ENCODE data around the gene TMEM131L.

The TMEM131L gene

DNA sequence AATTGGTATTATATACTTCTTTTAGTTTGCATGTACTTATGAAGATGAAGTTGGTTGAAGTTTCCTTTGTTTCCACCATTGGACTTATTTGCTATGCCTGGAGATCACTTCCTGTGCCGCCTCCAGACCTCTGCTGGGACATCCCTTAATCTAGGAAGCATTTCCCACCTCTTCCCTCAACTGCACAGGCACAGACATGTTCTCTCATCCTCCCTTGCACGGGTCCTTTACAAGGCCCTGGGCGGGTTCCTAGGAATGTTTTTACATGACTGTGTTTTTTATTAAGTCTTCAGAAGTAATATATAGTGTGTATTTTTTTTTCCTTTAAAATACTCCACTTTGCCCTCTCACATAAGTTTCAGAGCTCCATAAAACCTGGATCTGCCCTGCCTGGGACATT is 51.0 kb downstream of the TMEM131L start:
- Mint-ChIP-seq H3K9me3 (no peaks in the 10 kb centered on the region), H3K27ac (peak overlapping the region; percentile 86)

DNA sequence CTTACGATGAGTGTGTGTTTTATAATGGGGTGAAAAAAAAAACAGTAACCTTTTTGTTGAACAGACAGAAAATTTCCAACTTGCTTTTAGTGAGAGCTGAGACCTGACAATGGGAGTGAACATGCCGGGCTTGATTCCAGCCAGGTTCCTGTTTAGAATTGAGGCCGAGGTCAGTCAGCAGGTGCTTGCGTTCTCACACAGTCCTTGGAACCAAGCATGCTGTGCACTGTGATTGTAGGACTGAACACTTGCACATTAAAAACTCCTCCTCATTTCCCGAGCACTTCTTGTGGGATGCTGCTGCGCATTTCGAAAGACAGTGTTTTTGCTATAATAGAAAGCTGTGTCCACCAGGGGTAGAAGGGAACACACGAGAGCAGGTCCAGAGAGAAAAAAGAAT is 51.8 kb downstream of the TMEM131L start:
- peaks cover 11% of the 10 kb centered on the region for H3K36me3 Mint-ChIP-seq
- peak overlapping the region; percentile 86 for H3K27ac Mint-ChIP-seq
- no peak for ATAC-seq
- no peaks in the 10 kb centered on the region for H3K9me3 Mint-ChIP-seq
- peaks cover 87% of the 10 kb centered on the region for H3K4me1 Mint-ChIP-seq
- H3K4me3 Mint-ChIP-seq = peak overlapping the region; percentile 52
- H3K27me3 Mint-ChIP-seq = no peaks in the 10 kb centered on the region

More for the DNA sequence above, 51.0 kb downstream of the TMEM131L start:
- ATAC-seq = no peak
- Mint-ChIP-seq H3K4me1 (peaks cover 87% of the 10 kb centered on the region), H3K4me3 (no peak overlapping the region), H3K36me3 (peaks cover 17% of the 10 kb centered on the region), H3K27me3 (no peaks in the 10 kb centered on the region)

DNA sequence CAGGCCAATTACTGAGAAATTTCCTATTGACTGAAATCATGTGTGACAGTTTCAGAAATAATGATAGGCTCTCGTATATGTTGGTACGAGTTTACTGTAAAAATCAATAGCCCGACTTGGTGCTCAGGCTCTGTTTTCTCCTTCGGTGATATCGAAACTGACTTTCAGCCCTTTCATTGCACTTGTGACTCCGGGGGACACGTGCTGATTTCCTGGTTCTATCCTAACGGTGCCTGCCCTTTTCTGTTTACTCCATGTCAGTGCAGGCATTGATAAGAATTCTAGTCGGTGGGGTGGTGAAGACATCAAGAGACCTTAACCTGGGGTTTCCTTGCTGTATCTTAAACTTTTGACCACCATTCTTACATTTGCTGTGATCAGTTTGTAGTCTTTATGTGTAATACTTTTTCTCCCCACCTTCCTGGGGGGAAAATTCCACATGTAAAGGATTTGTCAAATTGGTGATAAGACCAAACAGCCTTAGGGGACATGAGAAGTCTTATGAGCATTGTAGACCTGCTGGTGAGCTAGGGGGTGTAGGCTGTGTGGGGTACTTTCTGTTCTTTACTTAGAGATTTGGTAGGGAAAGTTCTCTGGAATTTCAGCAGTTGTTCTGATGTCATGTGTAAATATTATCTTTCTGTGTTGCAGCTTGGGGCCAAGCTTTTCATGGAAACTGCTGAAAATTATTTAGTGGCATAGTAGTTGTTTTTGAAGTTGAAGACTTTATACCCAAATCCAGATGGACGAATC is 52.7 kb downstream of the TMEM131L start:
- Mint-ChIP-seq H3K4me3 (peak overlapping the region; percentile 52), H3K27ac (peak overlapping the region; percentile 86), H3K9me3 (no peaks in the 10 kb centered on the region), H3K4me1 (peaks cover 87% of the 10 kb centered on the region), H3K36me3 (peaks cover 11% of the 10 kb centered on the region), H3K27me3 (no peaks in the 10 kb centered on the region)
- ATAC-seq = no peak

DNA sequence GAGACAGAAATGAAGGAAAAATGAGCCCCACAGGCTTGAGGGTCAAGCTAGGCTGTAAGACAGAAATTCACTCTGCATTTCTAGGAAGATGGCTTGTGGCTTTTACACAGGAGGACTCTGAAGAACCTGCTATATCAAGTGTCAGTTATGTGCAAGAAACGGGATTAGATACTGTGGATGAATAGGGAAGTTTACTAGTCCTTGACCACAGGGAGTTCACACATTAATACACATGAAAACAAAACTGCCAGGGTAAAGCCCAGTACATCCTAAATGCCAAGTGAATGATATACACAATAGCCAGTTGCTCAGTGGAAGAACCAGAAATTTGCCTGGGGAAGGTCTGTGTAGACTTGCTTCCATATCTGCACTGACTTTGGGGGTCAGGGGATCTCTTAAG is 53.5 kb downstream of the TMEM131L start:
- Mint-ChIP-seq H3K27ac (peak overlapping the region; percentile 86), H3K27me3 (no peaks in the 10 kb centered on the region), H3K36me3 (peaks cover 11% of the 10 kb centered on the region), H3K9me3 (no peaks in the 10 kb centered on the region), H3K4me3 (no peak overlapping the region), H3K4me1 (peaks cover 87% of the 10 kb centered on the region)
- ATAC-seq = no peak

DNA sequence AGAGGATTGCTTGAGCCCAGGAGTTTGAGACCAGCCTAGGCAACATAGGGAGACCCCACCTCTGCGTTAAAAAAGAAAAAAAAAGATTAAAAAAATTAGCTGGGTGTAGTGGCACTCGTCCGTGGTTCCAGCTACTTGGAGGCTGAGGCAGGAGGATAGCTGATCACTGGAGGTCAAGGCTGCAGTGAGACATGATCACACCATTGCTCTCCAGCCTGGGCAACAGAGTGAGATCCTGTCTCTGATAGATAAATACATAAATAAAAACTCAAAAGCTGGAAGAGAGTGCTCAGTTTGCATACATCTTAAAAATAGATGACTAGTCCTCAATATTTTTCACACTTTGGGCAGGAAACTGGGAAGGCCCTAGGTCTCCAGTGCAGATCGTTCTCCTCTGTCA is 54.1 kb downstream of the TMEM131L start:
- Mint-ChIP-seq H3K27ac (peak overlapping the region; percentile 86), H3K36me3 (peaks cover 7% of the 10 kb centered on the region), H3K9me3 (no peaks in the 10 kb centered on the region), H3K4me1 (peaks cover 87% of the 10 kb centered on the region), H3K4me3 (no peak overlapping the region), H3K27me3 (no peaks in the 10 kb centered on the region)
- ATAC-seq = no peak

DNA sequence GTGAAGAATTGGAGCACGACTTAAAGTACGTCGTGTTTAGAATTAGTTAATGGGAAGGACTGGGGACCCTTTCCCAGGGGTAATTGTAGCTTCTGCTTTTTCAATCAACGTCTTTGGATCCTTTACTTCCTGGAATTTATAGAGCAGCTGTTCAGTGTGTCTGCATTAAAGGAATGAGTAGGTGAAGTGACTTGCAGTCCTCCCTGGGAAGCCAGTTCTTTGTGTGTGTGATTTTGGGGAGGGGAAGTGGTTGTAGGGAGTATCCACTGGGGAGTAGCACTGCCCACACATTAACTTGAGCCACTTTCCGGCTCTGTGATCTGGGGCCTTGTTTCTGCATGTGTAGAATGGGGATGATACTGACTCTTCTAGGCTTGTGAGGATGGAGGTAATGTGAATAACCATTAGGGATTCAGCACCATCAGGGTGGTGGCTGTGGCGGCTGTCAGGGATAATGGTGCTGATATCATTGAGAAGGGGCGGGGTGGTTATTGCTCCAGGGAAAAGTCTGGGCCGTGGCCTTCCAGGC is 54.7 kb downstream of the TMEM131L start:
- Mint-ChIP-seq H3K9me3 (no peaks in the 10 kb centered on the region), H3K27me3 (no peaks in the 10 kb centered on the region), H3K4me3 (peak overlapping the region; percentile 51), H3K36me3 (peaks cover 5% of the 10 kb centered on the region), H3K4me1 (peaks cover 85% of the 10 kb centered on the region), H3K27ac (peak overlapping the region; percentile 86)
- peak; percentile 50 for ATAC-seq

DNA sequence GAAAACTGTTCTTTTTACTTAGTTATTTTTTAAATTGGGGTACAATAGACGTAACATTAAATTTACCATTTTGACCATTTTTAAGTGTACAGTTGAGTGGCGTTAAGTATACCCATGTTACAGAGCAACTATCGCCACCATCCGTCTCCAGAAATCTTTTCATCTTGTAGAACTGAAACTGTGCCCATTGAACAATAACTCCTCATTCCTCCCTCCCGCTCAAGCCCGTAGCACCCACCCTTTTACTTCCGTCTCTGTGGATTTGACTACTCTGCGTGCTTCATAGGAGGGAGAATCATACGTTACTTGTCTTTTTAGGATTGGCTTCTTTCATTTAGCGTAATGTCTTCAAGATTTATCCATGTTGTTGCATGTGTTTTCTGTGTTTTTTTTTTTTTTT is 55.3 kb downstream of the TMEM131L start:
- ATAC-seq = peak; percentile 61

DNA sequence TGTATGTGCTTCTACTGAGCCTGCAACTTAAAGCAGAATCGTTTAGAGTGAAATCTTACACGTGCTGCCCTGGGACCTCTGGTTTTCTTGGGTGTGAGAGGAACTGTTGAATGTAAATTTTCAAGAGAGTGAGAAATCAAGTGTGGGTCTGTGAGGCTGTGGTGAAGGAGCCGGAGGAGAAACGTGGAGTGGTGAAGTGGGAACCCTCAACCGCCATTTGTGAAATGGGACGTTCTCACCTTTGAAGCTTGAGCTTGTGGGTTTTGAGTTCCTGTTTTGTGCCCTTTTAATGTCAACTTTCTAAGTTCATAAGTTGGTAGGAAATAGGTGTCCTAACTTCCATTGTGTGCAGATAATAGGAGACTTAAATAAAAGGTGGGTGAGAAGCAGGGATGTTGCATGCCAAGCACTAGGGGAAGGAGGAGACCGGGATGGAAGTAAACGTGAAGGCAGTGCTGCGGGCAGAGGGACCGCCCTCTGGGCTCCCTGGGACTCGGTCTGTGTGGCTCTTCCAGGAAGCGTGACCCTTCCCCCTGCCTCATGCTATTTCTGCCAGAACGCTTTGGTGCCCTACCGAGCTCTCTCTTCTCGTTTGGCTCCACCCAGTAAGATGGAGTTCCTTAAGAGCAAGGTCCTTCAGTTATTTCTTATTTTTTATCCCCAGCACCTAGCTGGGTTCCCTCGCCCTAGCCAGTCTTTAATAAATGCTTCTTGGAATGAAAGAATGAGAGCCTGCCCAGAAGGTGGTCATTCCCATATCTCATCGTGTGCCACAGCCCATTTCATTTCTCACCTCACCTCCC is 56.0 kb downstream of the TMEM131L start:
- peaks cover 15% of the 10 kb centered on the region for H3K36me3 Mint-ChIP-seq
- H3K4me3 Mint-ChIP-seq = peak overlapping the region; percentile 51
- peaks cover 3% of the 10 kb centered on the region for H3K9me3 Mint-ChIP-seq
- peak; percentile 73 for ATAC-seq
- H3K27me3 Mint-ChIP-seq = no peaks in the 10 kb centered on the region
- H3K27ac Mint-ChIP-seq = peak overlapping the region; percentile 86
- H3K4me1 Mint-ChIP-seq = peaks cover 94% of the 10 kb centered on the region

More for the DNA sequence above, 55.3 kb downstream of the TMEM131L start:
- Mint-ChIP-seq H3K9me3 (peaks cover 3% of the 10 kb centered on the region), H3K4me3 (peak overlapping the region; percentile 51), H3K27ac (peak overlapping the region; percentile 86), H3K27me3 (no peaks in the 10 kb centered on the region), H3K4me1 (peaks cover 91% of the 10 kb centered on the region), H3K36me3 (peaks cover 11% of the 10 kb centered on the region)

DNA sequence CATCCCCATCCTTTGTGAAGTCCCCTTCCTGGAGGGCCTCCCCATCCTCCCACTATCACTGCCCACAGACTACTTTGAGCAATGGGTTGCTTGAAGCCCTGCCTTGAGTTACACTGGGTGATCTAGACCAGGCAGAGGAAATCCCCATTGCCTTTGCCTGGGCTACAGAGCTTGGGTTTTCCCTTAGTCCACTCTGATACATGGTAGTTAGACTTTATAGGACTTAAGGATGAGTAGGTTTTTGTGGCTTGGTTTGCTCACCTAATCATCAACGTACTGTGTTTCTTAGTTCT is 56.6 kb downstream of the TMEM131L start:
- peaks cover 94% of the 10 kb centered on the region for H3K4me1 Mint-ChIP-seq
- peaks cover 17% of the 10 kb centered on the region for H3K36me3 Mint-ChIP-seq
- peaks cover 3% of the 10 kb centered on the region for H3K9me3 Mint-ChIP-seq
- peak; percentile 72 for ATAC-seq
- H3K27ac Mint-ChIP-seq = peak overlapping the region; percentile 86
- peak overlapping the region; percentile 51 for H3K4me3 Mint-ChIP-seq
- H3K27me3 Mint-ChIP-seq = no peaks in the 10 kb centered on the region

DNA sequence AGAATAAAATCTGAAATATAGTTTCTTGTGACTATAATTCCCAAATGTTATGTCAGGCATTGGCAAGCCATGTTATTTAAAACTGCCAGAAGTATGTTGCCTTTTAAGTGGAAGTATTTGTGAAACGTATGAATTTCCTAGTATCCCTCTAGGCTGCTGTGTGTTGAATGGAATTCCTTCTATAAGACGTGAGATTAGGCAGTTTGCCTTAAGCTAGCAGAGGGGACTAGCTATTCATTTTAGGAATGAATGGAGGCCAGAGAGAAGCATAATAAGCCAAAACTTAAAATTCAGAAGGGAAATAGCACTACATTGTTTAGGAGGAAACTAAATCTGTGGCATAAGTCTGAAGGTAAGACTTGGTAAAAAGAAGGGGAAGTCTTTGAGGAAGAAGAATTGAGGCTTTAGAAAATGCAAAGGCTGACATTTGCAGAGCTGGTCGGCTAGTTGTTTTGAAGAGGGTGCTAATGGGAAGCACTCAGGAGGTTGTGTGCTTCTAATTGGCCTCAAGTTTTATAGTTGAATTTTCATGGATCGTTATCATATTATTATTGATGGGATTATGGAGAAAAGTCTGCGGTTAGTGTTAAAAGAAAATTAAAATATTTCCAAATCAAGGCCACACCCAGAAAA is 57.1 kb downstream of the TMEM131L start:
- Mint-ChIP-seq H3K4me3 (peak overlapping the region; percentile 73), H3K27ac (peak overlapping the region; percentile 86), H3K4me1 (peaks cover 94% of the 10 kb centered on the region), H3K9me3 (peaks cover 3% of the 10 kb centered on the region), H3K27me3 (no peaks in the 10 kb centered on the region), H3K36me3 (peaks cover 18% of the 10 kb centered on the region)
- no peak for ATAC-seq

DNA sequence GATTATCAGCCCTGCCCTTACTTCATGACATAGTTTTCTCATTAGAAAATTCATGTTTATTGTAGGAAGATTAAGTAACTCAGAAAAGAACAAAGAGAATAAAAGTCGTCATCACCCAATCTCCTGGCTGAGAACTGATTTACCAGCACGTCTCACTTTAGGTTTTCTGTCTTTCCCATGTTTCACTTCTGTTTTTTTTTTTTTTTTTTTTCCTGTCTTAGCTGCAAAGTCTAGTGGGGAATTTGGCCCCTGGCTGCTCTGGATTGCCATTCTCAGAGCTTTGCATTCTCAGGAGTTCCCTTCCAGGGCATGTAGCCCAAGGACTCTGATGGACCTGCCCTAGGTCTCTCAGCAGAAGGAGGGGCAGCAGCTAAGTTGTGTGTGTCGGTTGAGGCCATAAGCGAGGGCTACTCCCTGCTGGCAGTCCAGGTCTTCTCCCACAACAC is 57.8 kb downstream of the TMEM131L start:
- H3K36me3 Mint-ChIP-seq = peaks cover 18% of the 10 kb centered on the region
- H3K4me3 Mint-ChIP-seq = peak overlapping the region; percentile 73

DNA sequence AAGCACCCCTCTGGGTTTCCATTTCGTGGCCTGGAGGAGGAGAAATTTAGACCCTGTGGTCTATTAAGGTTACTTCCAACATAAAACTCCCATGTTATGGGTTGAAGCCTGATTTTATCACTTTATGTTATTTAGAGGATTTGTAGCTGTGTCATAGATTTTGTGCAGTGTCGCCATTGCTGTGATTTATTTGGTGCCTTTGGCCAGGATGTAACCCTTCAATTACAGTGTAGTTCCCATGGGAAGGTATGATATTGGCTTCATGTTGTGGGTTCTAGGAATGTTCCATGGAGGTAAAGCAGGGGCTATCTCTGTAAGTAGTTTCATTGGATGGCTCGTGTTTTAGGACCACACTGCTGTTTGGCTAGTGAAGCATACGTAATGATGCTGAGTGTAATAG is 58.5 kb downstream of the TMEM131L start:
- ATAC-seq = no peak
- Mint-ChIP-seq H3K4me1 (peaks cover 94% of the 10 kb centered on the region), H3K4me3 (no peak overlapping the region), H3K9me3 (peaks cover 3% of the 10 kb centered on the region), H3K27ac (peak overlapping the region; percentile 86), H3K27me3 (no peaks in the 10 kb centered on the region), H3K36me3 (peaks cover 18% of the 10 kb centered on the region)

More for the DNA sequence above, 57.8 kb downstream of the TMEM131L start:
- peaks cover 3% of the 10 kb centered on the region for H3K9me3 Mint-ChIP-seq
- peaks cover 94% of the 10 kb centered on the region for H3K4me1 Mint-ChIP-seq
- no peak for ATAC-seq
- H3K27me3 Mint-ChIP-seq = no peaks in the 10 kb centered on the region
- H3K27ac Mint-ChIP-seq = peak overlapping the region; percentile 86

DNA sequence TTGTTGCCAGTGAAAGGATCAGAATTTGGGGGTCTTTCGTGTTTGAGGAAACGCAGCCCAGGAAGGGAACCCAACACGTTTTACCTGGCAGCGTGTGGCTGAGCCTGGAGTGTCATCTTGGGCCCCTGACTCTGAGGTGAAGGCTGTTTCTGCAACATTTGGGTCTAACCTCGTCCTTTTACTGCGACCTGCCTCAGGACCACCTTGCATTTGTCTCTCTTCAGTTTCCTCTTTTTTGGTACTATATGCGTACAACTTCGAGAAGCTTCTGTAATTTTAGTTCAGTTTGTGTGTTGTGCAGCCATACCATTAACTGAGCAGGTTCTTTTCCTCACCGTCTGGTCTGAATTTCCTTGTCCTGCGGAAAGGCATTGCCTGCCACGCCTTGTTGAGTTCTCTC is 61.5 kb downstream of the TMEM131L start:
- no peaks in the 10 kb centered on the region for H3K27me3 Mint-ChIP-seq
- peaks cover 88% of the 10 kb centered on the region for H3K4me1 Mint-ChIP-seq
- H3K27ac Mint-ChIP-seq = peak overlapping the region; percentile 94
- peaks cover 3% of the 10 kb centered on the region for H3K9me3 Mint-ChIP-seq
- ATAC-seq = no peak
- peak overlapping the region; percentile 36 for H3K4me3 Mint-ChIP-seq
- H3K36me3 Mint-ChIP-seq = peaks cover 23% of the 10 kb centered on the region

DNA sequence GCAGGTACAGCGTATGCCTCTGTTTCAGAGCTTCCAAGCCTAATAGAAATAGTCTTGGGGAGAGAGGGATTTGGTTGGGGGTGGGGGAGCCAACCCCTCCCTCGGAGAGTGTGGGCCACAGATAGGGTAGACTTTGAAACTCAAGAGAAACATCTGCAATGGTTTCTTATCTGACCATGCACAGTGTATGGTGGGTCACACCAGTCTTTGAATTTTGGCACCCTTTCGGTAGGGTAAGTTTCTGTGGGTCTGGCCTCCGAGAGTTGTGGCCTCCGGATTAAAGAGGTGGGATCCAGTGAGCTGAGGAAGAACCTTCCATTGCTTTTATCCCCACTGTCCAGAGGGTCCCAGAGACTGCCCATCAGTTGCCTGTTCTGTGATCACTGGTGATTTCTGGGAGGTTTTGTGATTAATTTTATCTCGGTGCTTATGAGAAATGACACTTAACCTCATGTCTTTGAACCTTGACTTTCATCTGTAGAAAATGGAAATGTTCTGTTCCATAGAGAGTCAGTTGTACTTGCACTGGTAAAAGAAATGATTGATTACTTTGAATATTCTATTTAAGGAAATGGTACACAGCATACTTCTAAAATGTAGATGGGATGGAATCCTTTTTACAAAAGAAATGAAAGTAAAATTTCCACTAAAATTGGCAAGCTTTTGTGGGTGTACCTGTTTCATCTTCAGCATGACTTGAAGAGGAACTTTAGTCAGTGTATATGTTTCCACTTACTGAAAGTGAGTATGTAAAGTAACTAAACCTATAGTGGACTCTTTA is 62.7 kb downstream of the TMEM131L start:
- peaks cover 83% of the 10 kb centered on the region for H3K4me1 Mint-ChIP-seq
- peak overlapping the region; percentile 94 for H3K27ac Mint-ChIP-seq
- ATAC-seq = peak; percentile 51
- peaks cover 28% of the 10 kb centered on the region for H3K36me3 Mint-ChIP-seq
- H3K9me3 Mint-ChIP-seq = peaks cover 3% of the 10 kb centered on the region
- no peaks in the 10 kb centered on the region for H3K27me3 Mint-ChIP-seq
- H3K4me3 Mint-ChIP-seq = peak overlapping the region; percentile 65
